ENCODE results near the gene MMP14. TPM values are rescaled to one million over a fixed set of nuclear protein-coding genes. Genes with fewer than 3 reads are reported as not detected.

MMP14 gene
- total and polyA plus RNA-seq, 2 of the 13 experiments (the other 11 are each of a cell fraction or from before 2014, with no cell fraction given): 5.2 to 9.8 TPM

DNA sequence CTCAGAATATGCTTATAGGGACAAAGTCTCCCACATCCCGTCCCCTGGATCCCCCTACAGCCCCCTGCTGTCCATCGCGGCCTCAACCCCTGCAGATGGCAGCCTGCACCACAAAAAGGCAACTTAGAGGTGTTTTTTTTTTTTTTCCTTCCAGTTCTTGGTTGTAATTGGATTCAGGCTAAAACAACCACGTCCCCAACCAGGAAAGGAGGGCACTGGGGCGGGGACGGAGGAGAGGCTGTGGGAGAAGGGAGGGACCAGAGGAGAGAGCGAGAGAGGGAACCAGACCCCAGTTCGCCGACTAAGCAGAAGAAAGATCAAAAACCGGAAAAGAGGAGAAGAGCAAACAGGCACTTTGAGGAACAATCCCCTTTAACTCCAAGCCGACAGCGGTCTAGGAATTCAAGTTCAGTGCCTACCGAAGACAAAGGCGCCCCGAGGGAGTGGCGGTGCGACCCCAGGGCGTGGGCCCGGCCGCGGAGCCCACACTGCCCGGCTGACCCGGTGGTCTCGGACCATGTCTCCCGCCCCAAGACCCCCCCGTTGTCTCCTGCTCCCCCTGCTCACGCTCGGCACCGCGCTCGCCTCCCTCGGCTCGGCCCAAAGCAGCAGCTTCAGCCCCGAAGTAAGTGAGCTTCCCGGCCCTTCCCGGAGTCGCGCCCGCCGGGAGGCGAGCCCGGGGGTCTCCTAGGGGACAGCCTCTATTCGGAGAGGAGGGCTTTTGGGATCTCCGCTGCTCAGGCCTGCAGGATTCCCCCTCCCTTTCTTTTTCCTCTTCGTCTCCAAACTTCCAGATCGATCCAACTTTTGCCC is at the start of gene MMP14 (continued):
- TF ChIP-seq, protein P1, sequence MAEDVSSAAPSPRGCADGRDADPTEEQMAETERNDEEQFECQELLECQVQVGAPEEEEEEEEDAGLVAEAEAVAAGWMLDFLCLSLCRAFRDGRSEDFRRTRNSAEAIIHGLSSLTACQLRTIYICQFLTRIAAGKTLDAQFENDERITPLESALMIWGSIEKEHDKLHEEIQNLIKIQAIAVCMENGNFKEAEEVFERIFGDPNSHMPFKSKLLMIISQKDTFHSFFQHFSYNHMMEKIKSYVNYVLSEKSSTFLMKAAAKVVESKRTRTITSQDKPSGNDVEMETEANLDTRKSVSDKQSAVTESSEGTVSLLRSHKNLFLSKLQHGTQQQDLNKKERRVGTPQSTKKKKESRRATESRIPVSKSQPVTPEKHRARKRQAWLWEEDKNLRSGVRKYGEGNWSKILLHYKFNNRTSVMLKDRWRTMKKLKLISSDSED (CRISPR knock-in tag; IDR thresholded peaks at IDR 0.05): no peak
- TF ChIP-seq, protein P2, sequence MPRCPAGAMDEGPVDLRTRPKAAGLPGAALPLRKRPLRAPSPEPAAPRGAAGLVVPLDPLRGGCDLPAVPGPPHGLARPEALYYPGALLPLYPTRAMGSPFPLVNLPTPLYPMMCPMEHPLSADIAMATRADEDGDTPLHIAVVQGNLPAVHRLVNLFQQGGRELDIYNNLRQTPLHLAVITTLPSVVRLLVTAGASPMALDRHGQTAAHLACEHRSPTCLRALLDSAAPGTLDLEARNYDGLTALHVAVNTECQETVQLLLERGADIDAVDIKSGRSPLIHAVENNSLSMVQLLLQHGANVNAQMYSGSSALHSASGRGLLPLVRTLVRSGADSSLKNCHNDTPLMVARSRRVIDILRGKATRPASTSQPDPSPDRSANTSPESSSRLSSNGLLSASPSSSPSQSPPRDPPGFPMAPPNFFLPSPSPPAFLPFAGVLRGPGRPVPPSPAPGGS (CRISPR knock-in tag; IDR thresholded peaks at IDR 0.05): 0 out of 2 replicates have a peak, but pooled peaks have one; percentile 8
- TF ChIP-seq, protein P3, sequence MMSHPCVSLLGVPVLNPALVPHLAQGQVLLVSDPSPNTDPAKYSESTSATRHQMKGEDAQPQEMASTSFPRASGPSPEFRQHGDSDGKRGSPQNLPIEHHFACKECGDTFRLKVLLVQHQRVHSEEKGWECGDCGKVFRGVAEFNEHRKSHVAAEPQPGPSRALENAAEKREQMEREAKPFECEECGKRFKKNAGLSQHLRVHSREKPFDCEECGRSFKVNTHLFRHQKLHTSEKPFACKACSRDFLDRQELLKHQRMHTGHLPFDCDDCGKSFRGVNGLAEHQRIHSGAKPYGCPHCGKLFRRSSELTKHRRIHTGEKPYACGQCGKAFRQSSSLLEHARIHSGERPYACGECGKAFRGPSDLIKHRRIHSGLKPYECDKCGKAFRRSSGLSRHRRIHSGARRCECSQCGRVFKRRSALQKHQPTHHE (CRISPR knock-in tag; IDR thresholded peaks at IDR 0.05; ENCODE audit: borderline replicate concordance): no peak
- TF ChIP-seq ZNF713 (CRISPR knock-in tag; IDR thresholded peaks at IDR 0.05) (0 out of 2 replicates have a peak, but pooled peaks have one; percentile 52), POLR2G (IDR thresholded peaks at IDR 0.05; ENCODE audit: low read depth, low read length) (peak; percentile 37), NR2F6 (IDR thresholded peaks at IDR 0.05) (no peak), NR2F6 (CRISPR knock-in tag; IDR thresholded peaks at IDR 0.05) (no peak), ZNF160 (CRISPR knock-in tag; IDR thresholded peaks at IDR 0.05) (no peak), POLR2A (IDR thresholded peaks at IDR 0.05; ENCODE audit: insufficient read depth in 1 of 2, low read depth in 2 of 2, low read length in 2 of 2) (0 out of 4 replicates have a peak, but pooled peaks of 1 of the 2 experiments have one; percentile 8), ZNF839 (CRISPR knock-in tag; IDR thresholded peaks at IDR 0.05; ENCODE audit: borderline replicate concordance) (0 out of 2 replicates have a peak, but pooled peaks have one; percentile 63), ZKSCAN1 (IDR thresholded peaks at IDR 0.05; ENCODE audit: low read length) (no peak), CREB1 (IDR thresholded peaks at IDR 0.05) (no peak), CREB1 (CRISPR knock-in tag; IDR thresholded peaks at IDR 0.05) (no peak), NKX3-1 (CRISPR knock-in tag; IDR thresholded peaks at IDR 0.05) (peak; percentile 40; the same call in 1 of the 2 replicates), ZNF225 (CRISPR knock-in tag; IDR thresholded peaks at IDR 0.05) (peak; percentile 27; the same call in 1 of the 2 replicates)
- TF ChIP-seq, protein P4, sequence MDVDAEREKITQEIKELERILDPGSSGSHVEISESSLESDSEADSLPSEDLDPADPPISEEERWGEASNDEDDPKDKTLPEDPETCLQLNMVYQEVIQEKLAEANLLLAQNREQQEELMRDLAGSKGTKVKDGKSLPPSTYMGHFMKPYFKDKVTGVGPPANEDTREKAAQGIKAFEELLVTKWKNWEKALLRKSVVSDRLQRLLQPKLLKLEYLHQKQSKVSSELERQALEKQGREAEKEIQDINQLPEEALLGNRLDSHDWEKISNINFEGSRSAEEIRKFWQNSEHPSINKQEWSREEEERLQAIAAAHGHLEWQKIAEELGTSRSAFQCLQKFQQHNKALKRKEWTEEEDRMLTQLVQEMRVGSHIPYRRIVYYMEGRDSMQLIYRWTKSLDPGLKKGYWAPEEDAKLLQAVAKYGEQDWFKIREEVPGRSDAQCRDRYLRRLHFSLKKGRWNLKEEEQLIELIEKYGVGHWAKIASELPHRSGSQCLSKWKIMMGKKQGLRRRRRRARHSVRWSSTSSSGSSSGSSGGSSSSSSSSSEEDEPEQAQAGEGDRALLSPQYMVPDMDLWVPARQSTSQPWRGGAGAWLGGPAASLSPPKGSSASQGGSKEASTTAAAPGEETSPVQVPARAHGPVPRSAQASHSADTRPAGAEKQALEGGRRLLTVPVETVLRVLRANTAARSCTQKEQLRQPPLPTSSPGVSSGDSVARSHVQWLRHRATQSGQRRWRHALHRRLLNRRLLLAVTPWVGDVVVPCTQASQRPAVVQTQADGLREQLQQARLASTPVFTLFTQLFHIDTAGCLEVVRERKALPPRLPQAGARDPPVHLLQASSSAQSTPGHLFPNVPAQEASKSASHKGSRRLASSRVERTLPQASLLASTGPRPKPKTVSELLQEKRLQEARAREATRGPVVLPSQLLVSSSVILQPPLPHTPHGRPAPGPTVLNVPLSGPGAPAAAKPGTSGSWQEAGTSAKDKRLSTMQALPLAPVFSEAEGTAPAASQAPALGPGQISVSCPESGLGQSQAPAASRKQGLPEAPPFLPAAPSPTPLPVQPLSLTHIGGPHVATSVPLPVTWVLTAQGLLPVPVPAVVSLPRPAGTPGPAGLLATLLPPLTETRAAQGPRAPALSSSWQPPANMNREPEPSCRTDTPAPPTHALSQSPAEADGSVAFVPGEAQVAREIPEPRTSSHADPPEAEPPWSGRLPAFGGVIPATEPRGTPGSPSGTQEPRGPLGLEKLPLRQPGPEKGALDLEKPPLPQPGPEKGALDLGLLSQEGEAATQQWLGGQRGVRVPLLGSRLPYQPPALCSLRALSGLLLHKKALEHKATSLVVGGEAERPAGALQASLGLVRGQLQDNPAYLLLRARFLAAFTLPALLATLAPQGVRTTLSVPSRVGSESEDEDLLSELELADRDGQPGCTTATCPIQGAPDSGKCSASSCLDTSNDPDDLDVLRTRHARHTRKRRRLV (CRISPR knock-in tag; IDR thresholded peaks at IDR 0.05): no peak
- TF ChIP-seq, protein P5, sequence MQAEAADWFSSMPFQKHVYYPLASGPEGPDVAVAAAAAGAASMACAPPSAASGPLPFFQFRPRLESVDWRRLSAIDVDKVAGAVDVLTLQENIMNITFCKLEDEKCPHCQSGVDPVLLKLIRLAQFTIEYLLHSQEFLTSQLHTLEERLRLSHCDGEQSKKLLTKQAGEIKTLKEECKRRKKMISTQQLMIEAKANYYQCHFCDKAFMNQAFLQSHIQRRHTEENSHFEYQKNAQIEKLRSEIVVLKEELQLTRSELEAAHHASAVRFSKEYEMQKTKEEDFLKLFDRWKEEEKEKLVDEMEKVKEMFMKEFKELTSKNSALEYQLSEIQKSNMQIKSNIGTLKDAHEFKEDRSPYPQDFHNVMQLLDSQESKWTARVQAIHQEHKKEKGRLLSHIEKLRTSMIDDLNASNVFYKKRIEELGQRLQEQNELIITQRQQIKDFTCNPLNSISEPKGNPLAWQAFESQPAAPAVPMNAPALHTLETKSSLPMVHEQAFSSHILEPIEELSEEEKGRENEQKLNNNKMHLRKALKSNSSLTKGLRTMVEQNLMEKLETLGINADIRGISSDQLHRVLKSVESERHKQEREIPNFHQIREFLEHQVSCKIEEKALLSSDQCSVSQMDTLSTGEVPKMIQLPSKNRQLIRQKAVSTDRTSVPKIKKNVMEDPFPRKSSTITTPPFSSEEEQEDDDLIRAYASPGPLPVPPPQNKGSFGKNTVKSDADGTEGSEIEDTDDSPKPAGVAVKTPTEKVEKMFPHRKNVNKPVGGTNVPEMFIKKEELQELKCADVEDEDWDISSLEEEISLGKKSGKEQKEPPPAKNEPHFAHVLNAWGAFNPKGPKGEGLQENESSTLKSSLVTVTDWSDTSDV (CRISPR knock-in tag; IDR thresholded peaks at IDR 0.05): no peak
- TF ChIP-seq, protein P6, sequence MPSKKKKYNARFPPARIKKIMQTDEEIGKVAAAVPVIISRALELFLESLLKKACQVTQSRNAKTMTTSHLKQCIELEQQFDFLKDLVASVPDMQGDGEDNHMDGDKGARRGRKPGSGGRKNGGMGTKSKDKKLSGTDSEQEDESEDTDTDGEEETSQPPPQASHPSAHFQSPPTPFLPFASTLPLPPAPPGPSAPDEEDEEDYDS (CRISPR knock-in tag; IDR thresholded peaks at IDR 0.05): no peak
